ENCODE measurements around the gene HLA-DOA.

HLA-DOA gene

DNA sequence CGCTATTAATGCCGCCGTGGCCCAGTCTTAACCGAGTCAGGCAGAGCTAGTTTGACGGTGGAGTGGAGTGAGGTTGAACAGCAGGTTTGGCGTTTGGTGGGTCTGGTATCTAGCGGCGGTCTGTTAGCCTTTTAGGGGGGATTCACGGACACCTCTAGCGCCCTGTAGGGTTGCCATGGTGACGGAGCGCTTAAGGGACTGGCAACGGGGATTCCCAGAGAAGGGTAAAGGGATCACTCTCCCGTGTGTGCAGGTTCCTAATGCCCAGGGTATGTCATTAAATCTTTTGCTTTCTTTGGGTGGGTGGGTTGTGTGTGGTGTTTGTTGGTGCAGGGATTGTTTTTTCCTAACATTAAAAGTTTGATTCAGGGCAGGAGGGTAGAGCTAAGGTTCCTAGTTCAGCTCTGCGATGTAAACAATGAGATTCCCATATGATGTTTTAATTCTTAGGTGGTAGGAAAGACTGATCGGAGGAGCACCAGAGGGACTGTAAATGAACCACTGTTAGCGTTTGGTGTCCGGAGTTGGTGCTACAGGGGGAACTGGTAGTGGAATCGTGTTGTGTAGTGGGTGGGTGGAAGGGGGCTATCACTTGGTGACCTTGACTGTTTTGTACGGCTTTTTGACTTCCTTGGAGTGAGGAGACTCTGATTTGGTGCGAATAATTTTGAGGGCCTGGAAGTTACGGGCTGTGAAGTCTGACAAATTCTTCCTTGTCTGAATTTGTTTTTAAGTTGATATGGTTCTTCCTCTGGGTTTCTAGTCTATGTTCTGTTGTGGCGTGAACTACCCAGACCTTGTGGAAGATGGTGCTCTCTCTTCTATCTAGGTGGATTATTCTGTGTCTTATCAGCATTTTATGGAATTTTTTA, 36.0 kb downstream of the HLA-DOA start (continued):
- TF ChIP-seq REST (tag by site-specific recombination; IDR thresholded peaks at IDR 0.05): 0 out of 2 replicates have a peak, but pooled peaks have one; percentile 20
- TF ChIP-seq ZBTB48 (tag by site-specific recombination; IDR thresholded peaks at IDR 0.05): peak; percentile 79
- TF ChIP-seq, protein P1, sequence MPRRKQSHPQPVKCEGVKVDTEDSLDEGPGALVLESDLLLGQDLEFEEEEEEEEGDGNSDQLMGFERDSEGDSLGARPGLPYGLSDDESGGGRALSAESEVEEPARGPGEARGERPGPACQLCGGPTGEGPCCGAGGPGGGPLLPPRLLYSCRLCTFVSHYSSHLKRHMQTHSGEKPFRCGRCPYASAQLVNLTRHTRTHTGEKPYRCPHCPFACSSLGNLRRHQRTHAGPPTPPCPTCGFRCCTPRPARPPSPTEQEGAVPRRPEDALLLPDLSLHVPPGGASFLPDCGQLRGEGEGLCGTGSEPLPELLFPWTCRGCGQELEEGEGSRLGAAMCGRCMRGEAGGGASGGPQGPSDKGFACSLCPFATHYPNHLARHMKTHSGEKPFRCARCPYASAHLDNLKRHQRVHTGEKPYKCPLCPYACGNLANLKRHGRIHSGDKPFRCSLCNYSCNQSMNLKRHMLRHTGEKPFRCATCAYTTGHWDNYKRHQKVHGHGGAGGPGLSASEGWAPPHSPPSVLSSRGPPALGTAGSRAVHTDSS (tag by site-specific recombination; IDR thresholded peaks at IDR 0.05): no peak

- Histone ChIP-seq H3K36me3 (ENCODE audit: control insufficient read depth in 2 of 2, insufficient read depth in 1 of 2, low read length in 2 of 2) (peaks cover 40 to 67% of the 10 kb centered on the region in 2 experiments), H3K27ac (ENCODE audit: extremely low read depth, low read depth, low read length) (peak overlapping the region; percentile 99), H3K4me1 (ENCODE audit: control insufficient read depth, insufficient read depth, low read length) (peaks cover 22% of the 10 kb centered on the region), H3K9me3 (ENCODE audit: control insufficient read depth, insufficient read depth, low read depth, low read length) (no peaks in the 10 kb centered on the region), H3K4me3 (ENCODE audit: low read depth, low read length) (peak overlapping the region; percentile 97)
- CTCF ChIA-PET: interaction anchor here (0.7 to 18.0 kb wide), 12 partner anchors 10 to 1078 kb away, joined by 3 to 344 read pairs (median 7); partner anchors contain the start of gene HLA-DMA
- POLR2A ChIA-PET: interaction anchor here (0.5 to 11.3 kb wide), 86 partner anchors 10 to 1820 kb away, joined by 3 to 405 read pairs (median 6); partner anchors contain the start of genes AGPAT1, ATF6B, B3GALT4 and BAG6
- 0 out of 2 replicates have a peak, but pooled peaks have one; percentile 19 for TF ChIP-seq ZBTB11 (tag by site-specific recombination; conservative IDR thresholded peaks at IDR 0.05; ENCODE audit: low read depth)
- TF ChIP-seq GFI1B (tag by site-specific recombination; IDR thresholded peaks at IDR 0.05): no peak
- TF ChIP-seq, protein P2, sequence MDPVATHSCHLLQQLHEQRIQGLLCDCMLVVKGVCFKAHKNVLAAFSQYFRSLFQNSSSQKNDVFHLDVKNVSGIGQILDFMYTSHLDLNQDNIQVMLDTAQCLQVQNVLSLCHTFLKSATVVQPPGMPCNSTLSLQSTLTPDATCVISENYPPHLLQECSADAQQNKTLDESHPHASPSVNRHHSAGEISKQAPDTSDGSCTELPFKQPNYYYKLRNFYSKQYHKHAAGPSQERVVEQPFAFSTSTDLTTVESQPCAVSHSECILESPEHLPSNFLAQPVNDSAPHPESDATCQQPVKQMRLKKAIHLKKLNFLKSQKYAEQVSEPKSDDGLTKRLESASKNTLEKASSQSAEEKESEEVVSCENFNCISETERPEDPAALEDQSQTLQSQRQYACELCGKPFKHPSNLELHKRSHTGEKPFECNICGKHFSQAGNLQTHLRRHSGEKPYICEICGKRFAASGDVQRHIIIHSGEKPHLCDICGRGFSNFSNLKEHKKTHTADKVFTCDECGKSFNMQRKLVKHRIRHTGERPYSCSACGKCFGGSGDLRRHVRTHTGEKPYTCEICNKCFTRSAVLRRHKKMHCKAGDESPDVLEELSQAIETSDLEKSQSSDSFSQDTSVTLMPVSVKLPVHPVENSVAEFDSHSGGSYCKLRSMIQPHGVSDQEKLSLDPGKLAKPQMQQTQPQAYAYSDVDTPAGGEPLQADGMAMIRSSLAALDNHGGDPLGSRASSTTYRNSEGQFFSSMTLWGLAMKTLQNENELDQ (tag by site-specific recombination; IDR thresholded peaks at IDR 0.05; ENCODE audit: low read depth): 0 out of 2 replicates have a peak, but pooled peaks have one; percentile 3
- TF ChIP-seq YY1 (tag by site-specific recombination; IDR thresholded peaks at IDR 0.05): peak; percentile 88
- TF ChIP-seq ZNF132 (tag by site-specific recombination; IDR thresholded peaks at IDR 0.05; ENCODE audit: borderline replicate concordance): no peak
- no peak for TF ChIP-seq ZNF518A (tag by site-specific recombination; conservative IDR thresholded peaks at IDR 0.05; ENCODE audit: low read depth)
- no peak for TF ChIP-seq MYNN (tag by site-specific recombination; IDR thresholded peaks at IDR 0.05; ENCODE audit: borderline replicate concordance)
- TF ChIP-seq ZBTB48 (tag by site-specific recombination; IDR thresholded peaks at IDR 0.05): peak; percentile 33
- peak; percentile 69; the same call in 1 of the 2 replicates for TF ChIP-seq ZNF596 (tag by site-specific recombination; IDR thresholded peaks at IDR 0.05)
- no peak for TF ChIP-seq INSM2 (tag by site-specific recombination; IDR thresholded peaks at IDR 0.05)
- TF ChIP-seq ZNF140 (tag by site-specific recombination; IDR thresholded peaks at IDR 0.05): no peak
Measured at GRCh38 chr6:32972353-32973143, 36.8 kb downstream of the HLA-DOA start.
